GM19397 (cell line): ENCODE results near the gene ISYNA1.
"Not testable (repeated sequence)": the region's sequence is repeated elsewhere in the genome, so short reads cannot be mapped to it uniquely, and the experiment has no call there.

ENCODE experiments used
- ATAC-seq: cut with Tn5 transposase; IDR thresholded peaks from one replicate; pipeline ENCODE4 v1.9.1; 2021; ENCODE audit warnings: mild to moderate bottlenecking, moderate library complexity; ENCODE audit not compliant: unreplicated experiment

ISYNA1 gene

GRCh38 chr19:18421371-18421959 is 16.5 kb downstream of the ISYNA1 start:
- no peak for ATAC-seq

GRCh38 chr19:18420930-18421329 is 17.0 kb downstream of the ISYNA1 start:
- no peak for ATAC-seq

GRCh38 chr19:18419699-18420460 is 18.1 kb downstream of the ISYNA1 start:
- ATAC-seq, result no peak

- peak; percentile 39 for ATAC-seq
Measured at GRCh38 chr19:18419195-18419698, 18.7 kb downstream of the ISYNA1 start, which contains the start of gene SSBP4. Gene SSBP4 (plus strand): TSS chr19:18419398. CDS start chr19:18419649, 251 bp downstream.

- no peak for ATAC-seq
Measured at GRCh38 chr19:18418483-18419194, 19.3 kb downstream of the ISYNA1 start.

- ATAC-seq, result no peak
Measured at GRCh38 chr19:18418029-18418482, 19.9 kb downstream of the ISYNA1 start.

GRCh38 chr19:18417250-18418028 is 20.5 kb downstream of the ISYNA1 start:
- ATAC-seq, result no peak

GRCh38 chr19:18416778-18417249 is 21.1 kb downstream of the ISYNA1 start:
- no peak for ATAC-seq

- ATAC-seq, result no peak
Measured at GRCh38 chr19:18415178-18415867, 22.6 kb downstream of the ISYNA1 start.

GRCh38 chr19:18414504-18415177 is 23.3 kb downstream of the ISYNA1 start:
- ATAC-seq, result no peak

- no peak for ATAC-seq
Measured at GRCh38 chr19:18412610-18413239, 25.2 kb downstream of the ISYNA1 start.

GRCh38 chr19:18408053-18408476 is 29.9 kb downstream of the ISYNA1 start:
- ATAC-seq, result no peak

GRCh38 chr19:18406749-18407148 is 31.2 kb downstream of the ISYNA1 start:
- ATAC-seq, result no peak

GRCh38 chr19:18405754-18406153 is 32.2 kb downstream of the ISYNA1 start:
- not testable (repeated sequence) for ATAC-seq

- ATAC-seq, result not testable (repeated sequence)
Measured at GRCh38 chr19:18402455-18403248, 35.3 kb downstream of the ISYNA1 start.

- ATAC-seq, result no peak
Measured at GRCh38 chr19:18401580-18402112, 36.3 kb downstream of the ISYNA1 start.

GRCh38 chr19:18399008-18399407 is 38.9 kb downstream of the ISYNA1 start:
- no peak for ATAC-seq
